CD4-positive, CD25-positive, alpha-beta regulatory T cell (primary cell): ENCODE results near the gene GRIK4. TPM values are rescaled to one million over a fixed set of nuclear protein-coding genes. Genes with fewer than 3 reads are reported as not detected.

Experiments
- ATAC-seq, 2 donors: fragments of 150-1000 bp; cut with Tn5 transposase; one replicate each; pipeline ENCODE4 v1.10.0; 2021; ENCODE audit warnings: low read depth in 2 of 2, moderate number of reproducible peaks in 2 of 2, moderate library complexity in 1 of 2
- DNase-seq, 3 donors: peaks; one replicate each; pipeline versions ENCODE4 v3.0.0 to v3.0.0-alpha.2; 2012 to 2022; ENCODE audit warnings: mixed read lengths in 1 of 3
- H3K27ac ChIP-seq: one replicate; pipeline ENCODE4 v1.7.0; 2013; ENCODE audit warnings: mild to moderate bottlenecking, low read length; ENCODE audit not compliant: insufficient read depth, poor library complexity, severe bottlenecking
- H3K27me3 ChIP-seq: one replicate; pipeline ENCODE4 v1.7.0; 2013; ENCODE audit warnings: low read length; ENCODE audit not compliant: control insufficient read depth, insufficient read depth
- H3K36me3 ChIP-seq: one replicate; pipeline ENCODE4 v1.7.0; 2013; ENCODE audit warnings: mild to moderate bottlenecking, low read length, moderate library complexity; ENCODE audit not compliant: control insufficient read depth, insufficient read depth
- H3K4me1 ChIP-seq: 2 replicates; pipeline ENCODE4 v1.7.0; 2013; ENCODE audit warnings: mild to moderate bottlenecking, low read length; ENCODE audit not compliant: insufficient read depth, control insufficient read depth, poor library complexity, severe bottlenecking
- H3K4me3 ChIP-seq: one replicate; pipeline ENCODE4 v1.7.0; 2013; ENCODE audit warnings: low read depth, mild to moderate bottlenecking, low read length, moderate library complexity
- H3K9me3 ChIP-seq, 2 experiments: 1 replicate in 1 of 2; 2 replicates in 1 of 2; pipeline ENCODE4 v1.7.0; 2013; ENCODE audit warnings: low read length in 2 of 2, mild to moderate bottlenecking in 1 of 2, moderate library complexity in 1 of 2; ENCODE audit not compliant: control insufficient read depth in 2 of 2
- H3K27ac Mint-ChIP-seq, 3 donors: one replicate each; pipeline ENCODE4 v1.8.0; 2020 to 2022; ENCODE audit warnings: mild to moderate bottlenecking in 3 of 3, mixed read lengths in 3 of 3, moderate library complexity in 2 of 3
- H3K27me3 Mint-ChIP-seq: one replicate; pipeline ENCODE4 v1.8.0; 2022; ENCODE audit warnings: mild to moderate bottlenecking, mixed read lengths
- H3K36me3 Mint-ChIP-seq: one replicate; pipeline ENCODE4 v1.8.0; 2020; ENCODE audit warnings: mixed read lengths
- H3K4me1 Mint-ChIP-seq, 4 donors: one replicate each; pipeline ENCODE4 v1.8.0; 2020 to 2022; ENCODE audit warnings: mixed read lengths in 4 of 4, mild to moderate bottlenecking in 1 of 4
- H3K4me3 Mint-ChIP-seq, 4 donors: one replicate each; pipeline ENCODE4 v1.8.0; 2020 to 2022; ENCODE audit warnings: mild to moderate bottlenecking in 4 of 4, mixed read lengths in 4 of 4, moderate library complexity in 3 of 4
- H3K9me3 Mint-ChIP-seq, 7 donors: one replicate each; pipeline ENCODE4 v1.8.0; 2020 to 2022; ENCODE audit warnings: mixed read lengths in 7 of 7, mild to moderate bottlenecking in 3 of 7, moderate library complexity in 2 of 7
- polyA plus RNA-seq, 4 donors: library from polyadenylated mRNA; unstranded; fragments of 300-500 nt; fragmentation: Illumina TruSeq; gene quantifications; one replicate each; pipeline ENCODE4 v1.2.3, GENCODE V29; 2021
- total RNA-seq: library from RNA; stranded (reverse); gene quantifications from one replicate; pipeline ENCODE4 v1.2.3, GENCODE V29; 2022

The GRIK4 gene
- total and polyA plus RNA-seq, 5 donors from 2014 or later = not detected

DNA sequence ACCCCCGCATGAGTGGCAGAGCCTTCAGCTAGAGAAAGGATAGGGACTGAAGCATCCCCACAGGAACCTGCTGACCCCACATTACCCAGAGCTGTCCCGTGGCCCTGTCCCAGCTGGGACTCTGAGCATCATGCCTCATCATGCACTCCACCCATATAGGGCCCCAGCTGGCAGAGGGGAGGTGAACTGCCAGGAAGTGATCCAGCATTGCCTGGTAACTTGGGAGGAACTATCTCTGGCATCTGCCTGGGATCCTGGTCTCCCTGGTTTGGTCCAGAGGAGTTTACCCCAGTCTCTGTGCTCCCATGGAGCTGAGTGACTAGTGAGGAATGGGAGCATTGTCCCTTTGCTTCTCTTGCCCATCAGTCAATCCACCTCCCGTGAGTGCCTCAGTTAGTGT, 228.8 kb downstream of the GRIK4 start:
- H3K27me3 ChIP-seq = no peaks in the 10 kb centered on the region
- no peaks in the 10 kb centered on the region for H3K4me1 Mint-ChIP-seq
- H3K27ac ChIP-seq = no peak overlapping the region
- no peaks in the 10 kb centered on the region for H3K9me3 ChIP-seq
- H3K4me1 ChIP-seq = no peaks in the 10 kb centered on the region
- H3K9me3 Mint-ChIP-seq = peaks cover 0 to 1% (median 0%) of the 10 kb centered on the region in 7 donors
- no peak overlapping the region for H3K27ac Mint-ChIP-seq
- no peak for DNase-seq
- no peak for ATAC-seq
- no peak overlapping the region for H3K4me3 ChIP-seq
- no peaks in the 10 kb centered on the region for H3K36me3 Mint-ChIP-seq
- no peaks in the 10 kb centered on the region for H3K36me3 ChIP-seq
- H3K27me3 Mint-ChIP-seq = no peaks in the 10 kb centered on the region
- H3K4me3 Mint-ChIP-seq = no peak overlapping the region

DNA sequence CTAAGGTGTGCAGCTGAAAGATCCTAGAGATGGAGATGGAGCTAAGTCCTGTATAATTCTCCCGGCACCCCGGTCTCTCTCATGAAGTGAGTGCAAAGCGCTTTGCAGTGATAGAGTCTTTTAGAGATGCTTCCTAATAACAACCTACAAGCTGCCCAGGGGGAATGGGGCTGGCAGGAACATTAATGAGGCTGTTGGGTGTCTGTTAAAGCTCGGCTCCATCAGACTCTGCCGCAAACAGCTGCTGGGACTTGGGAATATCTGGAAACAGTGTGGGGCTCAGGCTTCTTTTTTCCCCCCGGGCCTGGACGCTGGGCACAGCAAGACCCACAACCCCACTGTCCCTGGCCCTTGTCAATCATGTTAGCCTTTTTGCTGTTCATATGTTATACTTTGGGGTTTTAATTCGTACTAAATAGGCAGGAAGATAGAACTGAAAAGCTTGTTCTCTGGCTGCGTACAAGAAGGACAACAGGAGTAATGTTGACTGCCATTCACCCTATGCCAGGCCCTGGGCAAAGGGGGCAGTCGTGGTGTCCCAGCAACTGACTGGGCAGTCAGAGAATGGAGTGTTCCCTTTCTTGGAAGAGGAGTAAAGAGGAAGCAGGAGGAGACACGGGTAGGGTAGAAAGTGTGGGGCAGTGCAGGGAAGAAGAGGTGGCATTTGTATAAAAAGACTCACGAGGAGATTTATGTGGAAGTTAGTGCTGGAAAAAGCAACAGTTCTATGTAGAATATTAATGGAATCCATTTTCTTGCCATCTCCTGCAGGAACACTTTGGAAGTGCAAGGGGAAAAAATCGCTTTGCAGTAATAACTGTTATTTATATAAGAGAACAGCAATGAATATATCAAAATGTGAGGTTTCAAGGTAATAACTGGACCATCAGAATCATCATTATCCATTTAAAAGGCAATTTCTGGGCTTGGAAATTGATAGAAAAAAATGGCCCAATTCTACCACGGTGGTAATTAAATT, 232.8 kb downstream of the GRIK4 start:
- Histone ChIP-seq H3K27ac (no peak overlapping the region), H3K4me3 (no peak overlapping the region), H3K27me3 (no peaks in the 10 kb centered on the region), H3K36me3 (no peaks in the 10 kb centered on the region), H3K4me1 (no peaks in the 10 kb centered on the region), H3K9me3 (no peaks in the 10 kb centered on the region)
- Mint-ChIP-seq H3K27ac (no peak overlapping the region), H3K4me1 (no peaks in the 10 kb centered on the region), H3K27me3 (no peaks in the 10 kb centered on the region), H3K36me3 (no peaks in the 10 kb centered on the region), H3K4me3 (no peak overlapping the region), H3K9me3 (no peaks in the 10 kb centered on the region)
- ATAC-seq = no peak
- DNase-seq = no peak

DNA sequence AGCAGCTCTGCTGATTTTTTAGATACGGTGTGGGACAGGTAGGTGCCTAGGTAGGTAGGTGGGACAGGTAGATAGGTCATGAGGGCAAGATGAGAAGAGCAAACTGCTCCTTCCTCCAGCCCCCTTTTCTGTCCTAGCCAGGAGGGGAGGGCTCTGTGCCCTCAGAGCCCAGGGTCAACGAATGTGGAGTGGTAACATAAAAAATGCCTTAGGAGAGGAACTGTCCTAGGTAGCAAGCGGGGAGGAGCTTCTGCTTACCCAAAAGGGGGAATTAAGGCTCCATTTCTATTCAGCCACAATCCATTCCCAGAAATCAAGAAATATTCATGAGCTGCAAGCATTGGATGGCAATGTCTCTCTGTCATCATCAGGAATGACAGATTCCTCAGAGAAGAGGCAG, 234.8 kb downstream of the GRIK4 start:
- Mint-ChIP-seq H3K4me1 (no peaks in the 10 kb centered on the region), H3K4me3 (no peak overlapping the region), H3K9me3 (no peaks in the 10 kb centered on the region), H3K27ac (no peak overlapping the region), H3K36me3 (no peaks in the 10 kb centered on the region), H3K27me3 (no peaks in the 10 kb centered on the region)
- Histone ChIP-seq H3K9me3 (no peaks in the 10 kb centered on the region), H3K36me3 (no peaks in the 10 kb centered on the region), H3K27me3 (no peaks in the 10 kb centered on the region), H3K4me1 (no peaks in the 10 kb centered on the region), H3K4me3 (no peak overlapping the region), H3K27ac (no peak overlapping the region)
- DNase-seq = no peak
- no peak for ATAC-seq

DNA sequence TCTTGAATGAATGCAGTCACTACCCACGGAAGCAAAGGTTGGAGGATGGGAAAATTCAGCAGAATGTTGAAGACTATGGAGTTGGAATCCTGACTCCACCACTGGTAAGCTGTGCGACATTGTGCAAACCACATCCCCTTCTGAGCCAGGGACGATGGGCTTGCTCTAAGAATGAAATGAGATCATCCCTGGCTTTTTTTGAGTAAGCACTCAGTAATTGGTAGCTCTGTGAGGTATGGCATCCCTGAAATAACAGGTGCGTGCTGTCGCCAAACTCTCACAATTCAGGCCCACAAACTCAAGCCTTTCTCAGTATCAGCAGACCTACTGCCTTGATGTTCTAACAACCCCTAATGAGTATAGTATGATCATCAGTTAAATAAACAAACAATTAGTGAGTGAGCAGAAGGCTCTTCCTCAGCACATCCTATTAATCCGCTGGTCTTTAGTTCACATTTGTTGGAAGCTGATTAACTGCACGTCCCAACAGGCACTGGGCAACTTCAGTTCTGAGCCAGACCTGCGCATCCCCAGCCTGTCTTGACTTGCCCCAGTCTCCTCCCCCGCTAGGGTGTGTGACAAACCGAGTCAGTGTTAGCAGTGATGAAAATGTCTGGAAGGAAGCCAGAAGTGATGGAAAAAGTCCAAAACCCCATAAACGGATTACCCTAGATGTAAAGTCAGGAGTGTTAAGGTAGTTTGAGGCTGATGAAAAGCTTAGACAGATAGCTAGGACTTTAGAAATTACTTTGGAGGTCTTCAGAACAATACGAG, 235.5 kb downstream of the GRIK4 start:
- no peaks in the 10 kb centered on the region for H3K9me3 ChIP-seq
- no peak for ATAC-seq
- H3K9me3 Mint-ChIP-seq = no peaks in the 10 kb centered on the region
- H3K27me3 Mint-ChIP-seq = no peaks in the 10 kb centered on the region
- H3K36me3 ChIP-seq = no peaks in the 10 kb centered on the region
- H3K36me3 Mint-ChIP-seq = no peaks in the 10 kb centered on the region
- H3K4me3 ChIP-seq = no peak overlapping the region
- H3K27ac ChIP-seq = no peak overlapping the region
- H3K4me1 ChIP-seq = no peaks in the 10 kb centered on the region
- no peaks in the 10 kb centered on the region for H3K27me3 ChIP-seq
- H3K27ac Mint-ChIP-seq = no peak overlapping the region
- no peak for DNase-seq
- no peak overlapping the region for H3K4me3 Mint-ChIP-seq
- H3K4me1 Mint-ChIP-seq = no peaks in the 10 kb centered on the region

DNA sequence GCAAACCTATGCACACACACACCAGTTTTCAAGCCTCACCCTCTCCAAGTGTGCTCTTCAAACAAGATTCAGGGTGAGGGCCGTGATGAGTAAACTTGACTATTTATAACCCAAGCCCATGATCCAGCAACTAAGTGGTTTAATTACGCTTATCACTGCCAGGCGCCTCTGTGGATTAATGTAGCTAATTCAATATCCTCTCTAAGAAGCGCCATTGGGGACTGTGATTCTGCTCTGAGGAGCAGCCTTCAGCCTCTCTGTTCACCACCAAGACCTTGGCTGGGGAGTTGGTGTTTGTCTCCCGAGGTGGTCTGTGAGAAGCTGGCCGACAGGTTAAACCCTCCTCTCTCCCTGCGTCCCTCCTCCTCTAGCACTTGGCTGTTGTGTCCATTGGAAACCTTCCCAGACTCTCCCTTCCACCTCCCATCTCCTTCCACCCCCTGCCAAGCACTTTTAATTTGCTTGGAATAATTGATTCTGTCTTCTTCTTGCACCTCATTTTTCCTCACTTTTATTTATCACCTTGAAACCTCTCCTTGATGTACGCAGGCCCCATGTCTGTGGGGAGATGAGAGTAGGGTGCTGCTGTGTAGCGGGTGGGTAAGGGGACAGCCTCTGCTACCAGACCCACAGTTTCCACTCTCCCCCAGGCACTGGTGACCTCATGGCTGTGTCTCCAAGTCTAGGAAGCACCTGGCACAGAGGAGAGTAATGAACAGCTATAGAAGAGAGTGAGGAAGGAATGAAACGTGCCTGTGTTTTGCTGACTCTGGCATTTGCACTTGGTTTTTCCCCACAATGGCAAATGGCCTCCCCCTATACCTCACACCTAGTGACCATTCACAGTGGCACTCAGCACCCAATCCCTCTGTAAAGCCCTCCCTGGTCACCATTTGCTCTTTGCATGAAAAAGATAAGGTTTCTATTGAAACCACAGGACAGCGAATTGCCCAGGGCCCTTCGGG, 236.6 kb downstream of the GRIK4 start:
- no peaks in the 10 kb centered on the region for H3K4me1 ChIP-seq
- Mint-ChIP-seq H3K9me3 (no peaks in the 10 kb centered on the region), H3K4me1 (no peaks in the 10 kb centered on the region), H3K27ac (no peak overlapping the region), H3K4me3 (no peak overlapping the region), H3K27me3 (no peaks in the 10 kb centered on the region), H3K36me3 (no peaks in the 10 kb centered on the region)
- H3K27ac ChIP-seq = no peak overlapping the region
- H3K4me3 ChIP-seq = no peak overlapping the region
- H3K36me3 ChIP-seq = no peaks in the 10 kb centered on the region
- H3K9me3 ChIP-seq = no peaks in the 10 kb centered on the region
- ATAC-seq (no peak), DNase-seq (no peak)
- no peaks in the 10 kb centered on the region for H3K27me3 ChIP-seq

DNA sequence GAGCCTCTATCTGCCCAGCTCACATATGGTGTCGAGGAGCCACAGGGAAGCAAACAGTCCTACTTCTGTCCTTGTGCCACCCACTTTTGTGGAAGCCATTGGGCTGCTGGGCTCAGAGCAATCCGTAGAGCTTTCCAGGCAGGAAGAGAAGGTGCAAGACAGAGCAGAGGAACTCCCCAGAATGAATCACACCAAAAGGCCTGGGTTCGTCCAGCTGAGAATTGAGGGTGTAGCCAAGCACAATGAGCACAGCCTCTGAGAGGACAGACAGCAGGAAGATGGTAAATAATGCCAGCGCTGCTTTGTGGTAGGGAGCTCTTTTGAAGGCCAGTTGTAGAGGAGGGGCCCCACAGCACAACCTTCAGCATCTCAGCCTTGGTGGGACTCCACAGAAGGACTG, 237.8 kb downstream of the GRIK4 start:
- no peak for ATAC-seq
- no peak for DNase-seq
- Histone ChIP-seq H3K4me1 (no peaks in the 10 kb centered on the region), H3K9me3 (no peaks in the 10 kb centered on the region), H3K4me3 (no peak overlapping the region), H3K27me3 (no peaks in the 10 kb centered on the region), H3K36me3 (no peaks in the 10 kb centered on the region), H3K27ac (no peak overlapping the region)
- H3K36me3 Mint-ChIP-seq = no peaks in the 10 kb centered on the region
- H3K9me3 Mint-ChIP-seq = no peaks in the 10 kb centered on the region
- H3K27me3 Mint-ChIP-seq = no peaks in the 10 kb centered on the region
- H3K4me3 Mint-ChIP-seq = no peak overlapping the region
- H3K27ac Mint-ChIP-seq = no peak overlapping the region
- no peaks in the 10 kb centered on the region for H3K4me1 Mint-ChIP-seq
